Cardiac septum (tissue), 1 donor: Measurements from ENCODE around the gene APIP. TPM values are rescaled to one million over a fixed set of nuclear protein-coding genes. Genes with fewer than 3 reads are reported as not detected.
"Not testable (repeated sequence)": the region's sequence is repeated elsewhere in the genome, so short reads cannot be mapped to it uniquely, and the experiment has no call there.

Experiments
- DNase-seq: peaks from one replicate; pipeline ENCODE4 v3.0.0-alpha.2; 2020; ENCODE audit warnings: low spot score
- intact Hi-C: fragments of 100-400 bp; cut with DNase I; formaldehyde crosslinking; loops from one replicate; pipeline ENCODE4 v1.14.0; 2022
- total RNA-seq: library from RNA; stranded (reverse); fragmentation: NEBNext Ultra II Directional; extraction: Animal tissue kit (Norgen Biotek cat#: 25700); gene quantifications from one replicate; pipeline ENCODE4 v1.2.1, GENCODE V29; 2021
- donor health status: DM: no; HTN: no; CAD: no.

The APIP gene
- total RNA-seq, 1 donor from 2014 or later = 36.5 TPM

DNA sequence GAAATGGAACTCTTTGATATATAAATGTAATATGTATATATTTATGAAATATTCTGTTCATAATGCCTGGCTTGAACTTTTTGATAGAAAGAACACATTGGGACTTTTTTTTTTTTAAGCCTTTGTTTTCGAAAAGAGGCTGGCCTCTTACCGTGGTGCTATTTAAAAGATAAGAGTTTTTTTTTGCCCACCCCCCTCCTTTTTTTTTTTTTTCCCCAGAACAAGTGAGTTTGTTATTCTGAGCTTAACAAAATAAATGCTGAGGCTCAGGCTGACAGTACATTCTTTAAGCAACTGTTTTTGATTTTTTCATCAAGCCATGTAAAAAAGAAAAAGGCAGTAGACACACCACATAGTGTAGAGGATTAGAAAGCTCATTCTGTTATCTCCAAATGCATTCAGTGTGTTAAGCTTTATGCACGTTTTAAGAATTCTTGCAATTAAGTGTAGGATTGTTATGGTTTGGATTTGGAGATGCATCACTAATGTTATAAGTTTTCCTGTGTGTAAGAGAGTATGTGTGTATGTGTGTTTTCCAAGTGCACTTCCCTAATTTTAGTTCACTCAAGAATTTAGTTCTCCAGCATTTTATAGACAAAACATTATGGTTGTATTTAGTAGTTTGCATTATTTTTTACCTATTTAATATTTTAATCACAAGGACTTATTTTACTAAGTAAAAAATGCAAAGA is 12.2 kb upstream of the APIP start:
- intact Hi-C loops = loop anchor here (5.0 kb wide), 2 partner anchors 309 to 379 kb away; no protein-coding TSS in a partner anchor
- DNase-seq = no peak

- no peak for DNase-seq
- intact Hi-C loops = loop anchor here (2.0 to 5.0 kb wide), 3 partner anchors 311 to 466 kb away; no protein-coding TSS in a partner anchor
Measured at GRCh38 chr11:34926831-34927132, 10.6 kb upstream of the APIP start.

DNA sequence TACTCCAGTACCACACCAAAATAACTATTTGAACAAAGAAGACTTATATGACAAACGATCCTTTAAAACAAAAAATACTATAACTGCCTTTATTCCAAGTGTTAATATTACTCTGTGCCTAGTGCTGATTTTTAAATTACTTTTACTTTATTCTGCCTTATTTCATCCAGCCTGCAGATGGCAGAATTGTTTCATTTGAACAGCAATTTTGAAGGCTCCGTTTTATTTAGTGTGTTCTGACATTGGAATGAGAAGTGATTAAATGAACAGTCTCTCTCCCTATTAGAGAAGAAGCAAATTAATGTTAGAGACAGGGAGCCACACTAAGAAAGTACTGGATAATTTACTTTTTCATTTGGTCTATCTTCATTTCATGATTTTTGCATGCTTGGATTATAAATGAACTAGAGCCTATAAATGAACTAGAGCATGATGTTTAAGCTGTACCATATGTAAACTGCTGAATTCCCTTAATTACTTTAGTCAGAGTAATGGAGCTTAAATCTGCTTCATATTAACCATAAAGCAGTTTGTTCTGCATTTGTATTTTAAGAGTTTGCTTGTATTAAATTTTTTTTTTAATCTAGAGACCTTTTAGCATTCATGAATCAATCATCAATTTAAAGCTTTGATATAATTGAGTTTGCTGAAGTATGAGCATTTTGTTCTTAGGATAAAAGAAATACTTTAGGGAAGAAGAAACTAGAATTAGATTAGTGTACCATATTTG is 10.1 kb upstream of the APIP start:
- intact Hi-C loops = loop anchor here (2.0 to 5.0 kb wide), 3 partner anchors 311 to 467 kb away; no protein-coding TSS in a partner anchor
- DNase-seq = no peak

- intact Hi-C loops = loop anchor here (5.0 kb wide), 2 partner anchors 313 to 383 kb away; no protein-coding TSS in a partner anchor
- no peak for DNase-seq
Measured at GRCh38 chr11:34924714-34925113, 8.5 kb upstream of the APIP start.

DNA sequence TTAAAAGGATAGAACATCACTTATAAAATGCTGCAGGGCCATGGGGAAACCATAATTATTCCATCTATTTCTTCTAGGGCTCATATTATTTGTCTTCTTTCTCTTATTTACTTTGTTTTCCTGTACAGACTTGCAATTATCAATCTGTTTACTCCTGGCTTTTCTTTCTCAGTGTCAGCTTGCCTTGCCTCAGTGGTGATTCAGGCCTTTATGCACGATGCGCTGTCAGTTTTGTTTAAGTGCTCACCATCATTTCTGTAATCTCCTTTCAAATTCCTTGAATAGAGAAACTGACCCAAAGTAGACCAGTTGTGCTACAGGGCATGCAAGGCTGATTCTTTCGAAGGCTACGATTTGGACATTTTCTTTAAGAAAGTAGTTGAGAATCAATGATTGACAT is 5.0 kb upstream of the APIP start:
- intact Hi-C loops = no loop called here
- no peak for DNase-seq

DNA sequence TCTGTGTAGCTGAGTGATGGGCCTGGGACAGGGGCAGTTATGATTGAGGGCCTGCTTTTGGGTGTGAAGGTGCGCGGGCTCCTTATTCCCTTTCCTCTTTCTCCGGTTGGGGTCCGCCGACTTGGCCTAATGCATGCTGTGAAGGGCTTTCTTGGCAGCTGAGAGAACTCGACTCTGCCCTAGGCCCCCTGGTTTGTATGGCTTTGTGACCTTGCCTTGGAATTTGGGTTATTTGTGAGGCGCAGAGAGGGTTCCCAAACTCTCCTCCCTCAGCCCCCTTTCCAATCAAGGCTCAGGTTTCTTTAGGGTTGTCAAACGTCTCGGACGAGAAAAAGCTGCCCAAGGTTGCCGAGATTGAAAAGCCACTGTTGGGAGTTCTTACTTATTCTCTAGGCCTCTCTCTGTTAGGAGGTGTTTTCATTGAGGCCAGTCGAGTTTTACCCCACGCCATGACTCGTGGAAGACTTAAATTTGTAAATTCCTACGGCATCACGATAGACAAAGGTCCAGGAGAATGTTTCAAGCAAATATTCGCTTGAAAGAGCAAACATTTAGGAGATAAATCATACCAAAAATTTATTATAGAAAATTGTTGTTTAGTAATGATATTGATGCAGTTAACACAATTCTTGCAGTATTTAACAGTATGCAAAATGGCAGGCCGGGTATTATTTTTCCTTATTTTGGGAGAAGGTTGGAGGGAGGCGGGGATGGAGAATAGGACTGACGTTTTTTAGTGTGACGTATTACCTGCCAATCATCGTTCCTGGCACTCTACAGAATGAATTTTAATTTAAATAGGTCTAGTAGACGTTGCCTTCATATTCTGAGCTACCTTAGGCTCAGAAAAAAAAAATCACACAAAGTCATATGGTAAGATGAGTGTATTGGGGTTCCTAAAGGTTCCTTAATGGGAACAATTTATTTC is 928 bp upstream of the APIP start:
- intact Hi-C loops = loop anchor here (10.0 kb wide), 1 partner anchor 812 kb away; the partner anchor contains the start of gene NAT10
- DNase-seq = no peak

- intact Hi-C loops = loop anchor here (10.0 kb wide), 1 partner anchor 811 kb away; the partner anchor contains the start of gene NAT10
- DNase-seq = no peak
Measured at GRCh38 chr11:34915136-34916014, 804 bp downstream of the APIP start.

DNA sequence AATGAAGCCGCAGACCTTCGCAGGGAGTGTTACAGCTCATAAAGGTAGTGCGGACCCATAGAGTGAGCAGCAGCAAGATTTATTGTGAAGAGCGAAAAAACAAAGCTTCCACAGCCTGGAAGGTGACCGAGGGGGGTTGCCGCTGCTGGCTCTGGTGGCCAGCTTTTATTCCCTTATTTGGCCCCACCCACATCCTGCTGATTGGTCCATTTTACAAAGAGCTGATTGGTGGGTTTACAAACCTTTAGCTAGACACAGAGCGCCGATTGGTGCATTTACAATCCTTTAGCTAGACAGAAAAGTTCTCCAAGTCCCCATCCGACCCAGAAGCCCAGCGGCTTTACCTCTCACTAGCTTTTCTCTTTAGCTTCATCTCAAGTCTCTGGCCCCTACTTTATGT is 2.6 kb downstream of the APIP start:
- intact Hi-C loops = loop anchor here (10.0 kb wide), 1 partner anchor 809 kb away; the partner anchor contains the start of gene NAT10
- not testable (repeated sequence) for DNase-seq

DNA sequence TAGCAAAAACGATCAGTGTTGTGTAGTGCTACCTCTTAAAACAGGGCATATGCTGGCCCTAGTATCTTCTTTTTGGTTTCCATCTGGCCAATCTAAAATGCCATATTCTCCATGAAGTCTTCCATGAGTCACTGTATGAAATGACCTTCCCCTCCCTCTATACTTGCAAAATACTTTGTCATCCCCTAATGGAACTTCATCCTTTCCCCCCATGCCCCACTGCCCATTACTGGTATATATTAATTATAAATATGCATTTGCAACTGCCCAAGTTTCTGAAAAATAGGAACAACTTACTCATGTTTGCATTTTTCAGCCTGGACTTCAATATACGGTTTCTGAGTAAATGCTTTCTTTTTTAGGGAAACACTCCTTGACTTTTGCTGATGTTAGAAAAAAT is 4.5 kb downstream of the APIP start:
- intact Hi-C loops = loop anchor here (10.0 kb wide), 1 partner anchor 807 kb away; the partner anchor contains the start of gene NAT10

GRCh38 chr11:34910817-34911216 is 5.4 kb downstream of the APIP start:
- DNase-seq = no peak
- intact Hi-C loops = loop anchor here (10.0 kb wide), 1 partner anchor 806 kb away; the partner anchor contains the start of gene NAT10

More for the DNA sequence above, 4.5 kb downstream of the APIP start:
- DNase-seq = no peak

GRCh38 chr11:34909955-34910354 is 6.2 kb downstream of the APIP start:
- intact Hi-C loops = loop anchor here (10.0 kb wide), 1 partner anchor 805 kb away; the partner anchor contains the start of gene NAT10
- DNase-seq = no peak

DNA sequence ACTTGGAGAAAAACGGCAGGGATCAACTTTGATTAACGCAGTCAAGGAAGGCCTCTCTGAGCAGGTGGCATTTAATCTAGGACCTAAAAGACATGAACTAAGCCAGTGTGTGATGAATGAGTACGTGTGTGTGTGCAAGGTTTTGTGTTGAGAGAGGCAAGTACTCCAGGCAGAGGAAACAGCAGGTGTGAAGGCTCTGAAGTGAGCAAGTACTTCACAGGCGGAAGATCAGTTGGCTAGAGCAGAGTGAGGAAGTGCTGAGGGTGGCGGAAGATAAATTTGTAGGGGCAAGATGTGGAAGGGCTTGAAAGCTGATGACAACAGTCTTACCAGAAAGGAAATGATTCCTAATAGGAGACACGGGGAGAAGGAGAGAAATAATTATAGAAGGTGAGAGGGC is 6.8 kb downstream of the APIP start:
- no peak for DNase-seq
- intact Hi-C loops = no loop called here

DNA sequence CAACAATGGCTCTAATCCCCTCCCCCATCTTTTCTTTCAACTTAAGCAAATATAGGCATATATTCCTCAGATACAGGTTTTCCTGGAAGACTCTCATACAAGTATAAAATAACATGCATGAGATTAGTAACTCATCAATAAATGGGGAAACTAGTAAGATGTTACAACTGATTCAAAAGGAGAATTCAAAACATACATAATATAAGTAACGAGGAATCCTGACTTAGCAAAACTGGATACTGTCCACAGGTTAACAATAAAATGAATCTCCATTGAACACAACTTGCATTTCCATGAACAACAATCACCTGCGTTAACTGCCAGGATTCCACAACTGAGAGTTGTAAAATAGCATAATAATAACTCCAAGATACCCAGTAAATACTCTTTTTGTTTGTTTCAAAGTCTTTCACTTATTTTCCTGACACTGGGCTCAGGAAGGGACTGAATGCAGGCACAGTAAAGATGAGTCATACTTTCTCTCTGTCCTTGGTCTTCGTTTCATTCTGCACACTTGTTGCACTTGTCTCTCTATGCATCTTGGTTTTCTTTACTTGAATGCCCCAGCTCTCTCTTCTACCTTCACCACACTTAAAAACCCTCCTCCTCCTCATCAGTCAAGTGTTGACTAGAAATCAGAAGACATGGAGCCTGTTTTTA is 8.1 kb downstream of the APIP start:
- intact Hi-C loops = no loop called here
- DNase-seq = no peak

- intact Hi-C loops = no loop called here
Measured at GRCh38 chr11:34905666-34906065, 10.5 kb downstream of the APIP start.

DNA sequence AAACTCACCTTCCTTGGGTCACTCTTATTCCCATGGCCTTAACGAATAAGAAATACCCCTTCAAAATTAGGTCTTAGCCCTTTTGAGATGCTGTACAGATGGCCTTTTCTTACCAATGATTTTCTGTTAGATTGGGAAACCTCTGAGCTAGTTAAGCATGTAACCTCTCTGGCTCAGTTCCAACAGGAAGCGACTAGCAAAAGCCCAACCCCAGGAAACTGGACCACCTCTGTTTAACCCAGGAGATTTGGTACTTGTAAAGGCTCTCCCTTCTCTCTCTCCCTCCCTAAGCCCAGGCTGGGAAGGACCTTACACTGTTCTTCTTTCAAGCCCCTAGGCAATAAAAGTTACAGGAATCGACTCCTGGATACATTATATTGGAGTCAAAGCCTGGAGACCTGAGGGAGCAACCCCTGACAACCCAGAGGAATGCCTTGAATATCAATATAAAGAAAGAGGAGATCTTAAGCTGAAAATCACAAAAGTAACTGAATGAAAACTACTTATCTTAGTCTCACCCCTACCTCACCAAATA is 11.7 kb downstream of the APIP start:
- intact Hi-C loops = no loop called here
- no peak for DNase-seq

More at GRCh38 chr11:34905666-34906065, 10.5 kb downstream of the APIP start:
- DNase-seq = no peak

DNA sequence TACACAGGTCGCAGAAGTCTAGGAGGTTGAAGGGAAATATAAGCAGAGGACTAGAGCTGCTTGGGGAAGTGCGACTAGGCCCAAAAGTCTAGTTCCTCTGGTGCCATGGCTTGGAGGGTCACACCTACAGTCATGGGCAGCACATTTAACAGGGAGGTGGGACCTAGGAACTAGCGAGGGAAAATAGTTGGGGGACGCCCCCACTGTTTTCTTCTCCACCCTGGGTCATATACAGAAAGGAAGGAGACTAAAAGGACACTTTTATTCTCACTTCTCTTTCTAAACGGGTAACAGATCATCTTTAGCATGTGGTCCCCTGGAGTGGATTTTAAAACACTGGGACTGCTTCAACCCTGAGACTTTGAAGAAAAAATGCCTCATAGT is 16.6 kb downstream of the APIP start:
- DNase-seq = no peak
- intact Hi-C loops = no loop called here

DNA sequence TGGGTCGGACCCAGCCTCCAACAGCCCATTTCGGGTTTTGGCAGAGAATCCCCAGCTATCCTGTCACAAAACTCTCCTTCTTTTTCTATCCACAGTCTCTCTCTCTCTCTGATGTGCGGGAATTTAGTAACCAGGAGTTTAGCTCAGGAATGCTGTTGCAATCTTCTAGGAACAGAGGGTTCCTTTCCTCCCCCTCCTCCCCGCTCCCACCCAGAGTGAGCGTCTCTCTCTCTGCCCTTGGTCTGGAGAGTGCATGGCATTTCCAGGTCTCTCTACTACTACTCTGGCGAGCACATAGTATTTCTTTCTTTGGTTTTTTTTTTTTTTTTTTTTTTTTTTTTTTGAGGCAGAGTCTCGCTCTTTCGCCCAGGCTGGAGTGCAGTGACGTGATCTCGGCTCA is 17.7 kb downstream of the APIP start:
- no peak for DNase-seq
- intact Hi-C loops = no loop called here
